Right cardiac atrium (tissue), 5 donors: ENCODE data around the gene SAFB. TPM values are rescaled to one million over a fixed set of nuclear protein-coding genes. Genes with fewer than 3 reads are reported as not detected.
A peak's percentile ranks its signal among the peaks of the same experiment; 100 is the strongest.

ENCODE experiments used
- ATAC-seq, 2 donors: fragments of 200-7000 bp; cut with Tn5 transposase; one replicate each; pipeline versions ENCODE4 v1.8.0 to v1.9.1; 2020; ENCODE audit warnings: moderate library complexity in 2 of 2, mild to moderate bottlenecking in 1 of 2
- DNase-seq, 3 donors: peaks; one replicate each; pipeline ENCODE4 v3.0.0-alpha.2; 2020
- H3K27ac ChIP-seq: one replicate; pipeline ENCODE4 v1.5.1; 2013; ENCODE audit warnings: mild to moderate bottlenecking, low read length, control low read depth, moderate library complexity
- H3K27me3 ChIP-seq: one replicate; pipeline ENCODE4 v1.6.1; 2013; ENCODE audit not compliant: control insufficient read depth, insufficient read depth
- H3K4me1 ChIP-seq: one replicate; pipeline ENCODE4 v1.6.1; 2013; ENCODE audit warnings: low read length; ENCODE audit not compliant: control insufficient read depth, insufficient read depth
- H3K4me3 ChIP-seq: one replicate; pipeline ENCODE4 v1.5.1; 2013; ENCODE audit warnings: low read length, control low read depth
- H3K9me3 ChIP-seq: one replicate; pipeline ENCODE4 v1.6.1; 2013; ENCODE audit warnings: low read length; ENCODE audit not compliant: control insufficient read depth
- WGBS: extraction: QIAGEN DNeasy Blood & Tissue Kit; methylation state at CpG from one replicate; pipeline ENCODE4 v1.1.7; 2013; 5-methylcytosine and 5-hydroxymethylcytosine counted together
- intact Hi-C, 4 donors: fragments of 100-400 bp; cut with DNase I; formaldehyde crosslinking; loops; one replicate each; pipeline versions ENCODE4 v1.11.0 to v1.14.0; 2022 to 2023
- long read RNA-seq, 4 donors: library from polyadenylated mRNA; unstranded; transcript quantifications; one replicate each; pipeline ENCODE4 v2.0.0, GENCODE V29; 2020 to 2021
- polyA plus RNA-seq: library from polyadenylated mRNA; stranded (reverse); fragments of 200-250 nt; gene quantifications from one replicate; pipeline ENCODE4 v1.2.3, GENCODE V29; 2013
- total RNA-seq, 4 donors: library from RNA; stranded (reverse); fragmentation: NEBNext Ultra II Directional; extraction: Animal tissue kit (Norgen Biotek cat#: 25700); gene quantifications; one replicate each; pipeline ENCODE4 v1.2.1, GENCODE V29; 2021
- donor health status: healthy with polysubstance abuse.
- donor health status: DM: no; HTN: yes; CAD: no.
- donor health status: DM: no; HTN: no; CAD: no.
- donor health status: DM: no; HTN: yes; CAD: no; lungs with severe emphysema.
- donor health status: DM: yes; HTN: yes; CAD: no.

SAFB gene
- total RNA-seq = 10 to 100 TPM; 50.5 to 65.0 (median 61.8) TPM
- 48.4 TPM for polyA plus RNA-seq
- long read RNA-seq, donor 1, transcript SAFB-211 (21 exons, 3,014 nt) = major isoform, 86 of 218 reads
- long read RNA-seq, donor 1, transcript SAFB-205 (21 exons, 2,842 nt) = minor isoform, 56 of 218 reads
- long read RNA-seq, donor 1, transcript SAFB-201 (21 exons, 3,042 nt) = minor isoform, 19 of 218 reads
- long read RNA-seq, donor 1, partial matches to known transcripts = 23 of 218 reads
- long read RNA-seq, donor 1, other reads (novel, unspliced or antisense) = 34 of 218 reads
- long read RNA-seq, donor 2, transcript SAFB-201 (21 exons, 3,042 nt) = minor isoform, 7 of 104 reads
- long read RNA-seq, donor 2, transcript SAFB-205 (21 exons, 2,842 nt) = minor isoform, 29 of 104 reads
- long read RNA-seq, donor 2, transcript SAFB-211 (21 exons, 3,014 nt) = major isoform, 30 of 104 reads
- long read RNA-seq, donor 2, partial matches to known transcripts = 6 of 104 reads
- long read RNA-seq, donor 2, other reads (novel, unspliced or antisense) = 32 of 104 reads
- long read RNA-seq, donor 3, transcript SAFB-211 (21 exons, 3,014 nt) = major isoform, 239 of 664 reads
- long read RNA-seq, donor 3, transcript SAFB-205 (21 exons, 2,842 nt) = minor isoform, 187 of 664 reads
- long read RNA-seq, donor 3, transcript SAFB-201 (21 exons, 3,042 nt) = minor isoform, 57 of 664 reads
- long read RNA-seq, donor 3, partial matches to known transcripts = 51 of 664 reads
- long read RNA-seq, donor 3, other reads (novel, unspliced or antisense) = 129 of 664 reads
- long read RNA-seq, donor 4, transcript SAFB-211 (21 exons, 3,014 nt) = major isoform, 27 of 71 reads
- long read RNA-seq, donor 4, transcript SAFB-205 (21 exons, 2,842 nt) = minor isoform, 21 of 71 reads
- long read RNA-seq, donor 4, partial matches to known transcripts = 6 of 71 reads
- long read RNA-seq, donor 4, other reads (novel, unspliced or antisense) = 13 of 71 reads

- under 1% methylated on average over 116 of the region's 116 CpGs for WGBS
- DNase-seq = peak; percentile 100
- no peaks in the 10 kb centered on the region for H3K27me3 ChIP-seq
- no peaks in the 10 kb centered on the region for H3K9me3 ChIP-seq
- H3K4me1 ChIP-seq = peaks cover 25% of the 10 kb centered on the region
- intact Hi-C loops = no loop called here
- peak within 1 kb of the TSS; percentile 97 for H3K27ac ChIP-seq
- H3K4me3 ChIP-seq = peak within 1 kb of the TSS; percentile 96
- peak; percentile 96 for ATAC-seq
Measured at GRCh38 chr19:5622465-5623396, at the start of gene SAFB, which contains the start of gene SAFB2. Gene SAFB, plus strand, starts transcription at chr19:5623083. Its CDS starts 123 bp downstream, at chr19:5623206. Gene SAFB2, minus strand, starts transcription at chr19:5622776. Its CDS starts 61 bp downstream, at chr19:5622715.

- no peaks in the 10 kb centered on the region for H3K9me3 ChIP-seq
- WGBS = 88% methylated on average over 6 of the region's 6 CpGs
- H3K4me1 ChIP-seq = no peaks in the 10 kb centered on the region
- H3K27me3 ChIP-seq = no peaks in the 10 kb centered on the region
- ATAC-seq (no peak), DNase-seq (no peak)
- H3K27ac ChIP-seq = no peak overlapping the region
- no peak overlapping the region for H3K4me3 ChIP-seq
- intact Hi-C loops = loop anchor here in 1 of 4 donors (5.0 kb wide), 1 partner anchor 528 kb away; no protein-coding TSS in a partner anchor
Measured at GRCh38 chr19:5575590-5575989, 47.3 kb upstream of the SAFB start.

GRCh38 chr19:5578097-5578846 is 44.6 kb upstream of the SAFB start:
- Histone ChIP-seq H3K4me1 (no peaks in the 10 kb centered on the region), H3K4me3 (no peak overlapping the region), H3K27ac (no peak overlapping the region), H3K9me3 (no peaks in the 10 kb centered on the region), H3K27me3 (no peaks in the 10 kb centered on the region)
- DNase-seq (peak; percentile 62 to 83 (median 82)), ATAC-seq (peak; percentile 64 to 80)
- intact Hi-C loops = loop anchor here in 1 of 4 donors (5.0 kb wide), 1 partner anchor 531 kb away; no protein-coding TSS in a partner anchor
- WGBS = 23% methylated on average over 28 of the region's 28 CpGs

- no peaks in the 10 kb centered on the region for H3K4me1 ChIP-seq
- DNase-seq (no peak), ATAC-seq (no peak)
- 94% methylated on average over 6 of the region's 6 CpGs for WGBS
- no peaks in the 10 kb centered on the region for H3K27me3 ChIP-seq
- no peaks in the 10 kb centered on the region for H3K9me3 ChIP-seq
- H3K4me3 ChIP-seq = no peak overlapping the region
- intact Hi-C loops = loop anchor here in 1 of 4 donors (5.0 kb wide), 1 partner anchor 532 kb away; no protein-coding TSS in a partner anchor
- no peak overlapping the region for H3K27ac ChIP-seq
Measured at GRCh38 chr19:5579286-5579685, 43.6 kb upstream of the SAFB start.

- Histone ChIP-seq H3K4me3 (no peak overlapping the region), H3K27me3 (no peaks in the 10 kb centered on the region), H3K4me1 (no peaks in the 10 kb centered on the region), H3K27ac (no peak overlapping the region), H3K9me3 (no peaks in the 10 kb centered on the region)
- intact Hi-C loops = loop anchor here in 2 of 4 donors (5.0 to 10.0 kb wide), 2 partner anchors 532 to 535 kb away; no protein-coding TSS in a partner anchor
- 91% methylated on average over 7 of the region's 7 CpGs for WGBS
- no peak for DNase-seq
- no peak for ATAC-seq
Measured at GRCh38 chr19:5579697-5580096, 43.2 kb upstream of the SAFB start.

GRCh38 chr19:5580161-5580571 is 42.7 kb upstream of the SAFB start:
- Histone ChIP-seq H3K27ac (no peak overlapping the region), H3K27me3 (no peaks in the 10 kb centered on the region), H3K9me3 (no peaks in the 10 kb centered on the region), H3K4me3 (no peak overlapping the region), H3K4me1 (peaks cover 1% of the 10 kb centered on the region)
- intact Hi-C loops = loop anchor here in 1 of 4 donors (10.0 kb wide), 1 partner anchor 535 kb away; no protein-coding TSS in a partner anchor
- WGBS = 62% methylated on average over 12 of the region's 12 CpGs
- DNase-seq = no peak
- ATAC-seq = no peak

GRCh38 chr19:5585461-5586299 is 37.2 kb upstream of the SAFB start:
- no peaks in the 10 kb centered on the region for H3K9me3 ChIP-seq
- no peaks in the 10 kb centered on the region for H3K27me3 ChIP-seq
- intact Hi-C loops = loop anchor here in 1 of 4 donors (10.0 kb wide), 1 partner anchor 541 kb away; no protein-coding TSS in a partner anchor
- ATAC-seq (peak; percentile 17 to 31), DNase-seq (peak in 2 of 3 donors; percentile 73 to 77)
- H3K4me1 ChIP-seq = peaks cover 11% of the 10 kb centered on the region
- no peak overlapping the region for H3K4me3 ChIP-seq
- 24% methylated on average over 29 of the region's 29 CpGs for WGBS
- H3K27ac ChIP-seq = peak overlapping the region; percentile 7

GRCh38 chr19:5586300-5587070 is 36.4 kb upstream of the SAFB start:
- no peak overlapping the region for H3K4me3 ChIP-seq
- no peak overlapping the region for H3K27ac ChIP-seq
- WGBS = 69% methylated on average over 26 of the region's 26 CpGs
- no peaks in the 10 kb centered on the region for H3K27me3 ChIP-seq
- DNase-seq (no peak), ATAC-seq (peak; percentile 6 to 9)
- peaks cover 11% of the 10 kb centered on the region for H3K4me1 ChIP-seq
- intact Hi-C loops = loop anchor here in 1 of 4 donors (10.0 kb wide), 1 partner anchor 542 kb away; no protein-coding TSS in a partner anchor
- no peaks in the 10 kb centered on the region for H3K9me3 ChIP-seq
